ENCODE measurements around the gene MITF.

GRCh38 chr3:69879051-69879450 lies 139.8 kb downstream of the MITF start:
- TF ChIP-seq CTCF (IDR thresholded peaks at IDR 0.05; ENCODE audit: low read depth, low read length, poor library complexity, severe bottlenecking) = no peak
- TF ChIP-seq EZH2phosphoT487 (IDR thresholded peaks at IDR 0.05; ENCODE audit: borderline replicate concordance, low read length) = no peak
